ENCODE results near the gene POLR2J.

The POLR2J gene

DNA sequence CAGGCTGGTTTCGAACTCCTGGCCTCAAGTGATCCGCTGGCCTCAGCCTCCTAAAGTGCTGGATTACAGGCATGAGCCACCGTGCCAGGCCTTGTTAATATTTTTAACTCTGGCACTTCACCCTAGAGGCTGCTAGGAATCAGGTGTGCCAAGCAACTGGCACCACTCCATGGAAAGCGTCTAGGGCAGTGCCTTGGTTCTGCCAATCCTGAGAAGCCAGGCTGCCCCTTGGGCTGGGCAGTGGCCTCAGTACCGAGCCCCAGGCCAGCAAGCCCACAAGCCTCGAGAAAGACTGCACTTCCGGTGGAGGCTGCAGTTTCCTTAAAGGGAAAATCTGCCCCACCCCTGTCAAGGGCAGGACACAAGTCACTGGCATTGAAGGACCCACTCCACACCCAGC is 25.4 kb downstream of the POLR2J start:
- Histone ChIP-seq H3K79me1 (replicated peaks; ENCODE audit: low read length, poor library complexity, severe bottlenecking) (peaks cover 2% of the 10 kb centered on the region), H2BK120ac (ENCODE audit: low read depth, low read length) (no peak overlapping the region), H2BK15ac (ENCODE audit: low read depth, poor library complexity, severe bottlenecking) (no peak overlapping the region), H4K91ac (ENCODE audit: low read length) (no peak overlapping the region), H2AFZ (ENCODE audit: low read depth, low read length) (no peak overlapping the region), H3K27me3 (ENCODE audit: control insufficient read depth in 1 of 2, insufficient read depth in 1 of 2, low read length in 2 of 2) (no peaks in the 10 kb centered on the region), H3K18ac (ENCODE audit: low read depth in 1 of 2, low read length in 2 of 2) (no peak overlapping the region), H3K4ac (ENCODE audit: low read depth in 1 of 2, low read length in 2 of 2) (no peak overlapping the region), H3K4me3 (ENCODE audit: insufficient read depth in 1 of 2, low read depth in 1 of 2, low read length in 2 of 2) (no peak overlapping the region), H2AK5ac (ENCODE audit: low read length, severe bottlenecking) (no peak overlapping the region), H3K23ac (ENCODE audit: low read length in 2 of 2) (no peak overlapping the region), H3K14ac (ENCODE audit: low read length in 2 of 2) (no peak overlapping the region), H4K8ac (ENCODE audit: low read length) (no peak overlapping the region), H3K4me1 (ENCODE audit: control insufficient read depth, insufficient read depth, low read depth, low read length) (peaks cover 4% of the 10 kb centered on the region), H3K9ac (ENCODE audit: low read length) (no peak overlapping the region), H2BK12ac (ENCODE audit: low read length in 2 of 2) (no peak overlapping the region), H2BK5ac (ENCODE audit: low read depth, low read length, poor library complexity, severe bottlenecking) (no peak overlapping the region), H3K4me2 (ENCODE audit: low read length, poor library complexity, severe bottlenecking) (no peak overlapping the region), H3K9me3 (ENCODE audit: control insufficient read depth, low read length) (no peaks in the 10 kb centered on the region), H3K27ac (ENCODE audit: low read length, poor library complexity, severe bottlenecking) (no peak overlapping the region), H3K36me3 (ENCODE audit: control insufficient read depth in 1 of 2, insufficient read depth in 2 of 2, low read depth in 1 of 2, low read length in 2 of 2) (peaks cover 22 to 30% of the 10 kb centered on the region in 2 experiments)
- DNase-seq, result no peak
- 92% methylated on average over 7 of the region's 7 CpGs for WGBS

DNA sequence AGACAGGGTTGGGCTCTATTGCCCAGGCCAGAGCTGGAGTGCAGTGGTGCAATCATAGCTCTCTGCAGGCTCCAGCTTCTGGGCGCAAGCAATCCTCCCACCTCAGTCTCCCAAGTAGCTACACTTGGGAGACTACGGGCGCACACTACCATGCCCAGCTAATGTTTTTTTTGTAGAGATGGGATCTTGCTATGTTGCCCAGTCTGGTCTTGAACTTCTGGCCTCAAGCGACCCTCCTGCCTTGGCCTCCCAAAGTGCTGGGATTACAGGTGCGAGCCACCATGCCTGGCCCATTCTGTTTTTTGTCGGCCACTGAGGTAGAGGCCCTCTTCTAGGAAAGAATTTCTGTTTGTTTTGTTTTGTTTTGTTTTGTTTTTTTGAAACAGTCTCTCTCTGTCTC is 26.3 kb downstream of the POLR2J start:
- H3K18ac ChIP-seq (ENCODE audit: low read depth in 1 of 2, low read length in 2 of 2), result no peak overlapping the region
- H2AFZ ChIP-seq (ENCODE audit: low read depth, low read length), result no peak overlapping the region
- no peak overlapping the region for H4K8ac ChIP-seq (ENCODE audit: low read length)
- no peak for DNase-seq
- no peak overlapping the region for H2BK120ac ChIP-seq (ENCODE audit: low read depth, low read length)
- peaks cover 11% of the 10 kb centered on the region for H3K4me1 ChIP-seq (ENCODE audit: control insufficient read depth, insufficient read depth, low read depth, low read length)
- no peak overlapping the region for H3K4ac ChIP-seq (ENCODE audit: low read depth in 1 of 2, low read length in 2 of 2)
- no peak overlapping the region for H2BK12ac ChIP-seq (ENCODE audit: low read length in 2 of 2)
- no peak overlapping the region for H2BK15ac ChIP-seq (ENCODE audit: low read depth, poor library complexity, severe bottlenecking)
- no peak overlapping the region for H3K4me3 ChIP-seq (ENCODE audit: insufficient read depth in 1 of 2, low read depth in 1 of 2, low read length in 2 of 2)
- 79% methylated on average over 5 of the region's 6 CpGs for WGBS
- no peak overlapping the region for H3K14ac ChIP-seq (ENCODE audit: low read length in 2 of 2)
- no peaks in the 10 kb centered on the region for H3K27me3 ChIP-seq (ENCODE audit: control insufficient read depth in 1 of 2, insufficient read depth in 1 of 2, low read length in 2 of 2)
- no peak overlapping the region for H2BK5ac ChIP-seq (ENCODE audit: low read depth, low read length, poor library complexity, severe bottlenecking)
- no peak overlapping the region for H3K27ac ChIP-seq (ENCODE audit: low read length, poor library complexity, severe bottlenecking)
- H3K79me1 ChIP-seq (replicated peaks; ENCODE audit: low read length, poor library complexity, severe bottlenecking), result no peaks in the 10 kb centered on the region
- H3K23ac ChIP-seq (ENCODE audit: low read length in 2 of 2), result no peak overlapping the region
- peaks cover 18 to 22% of the 10 kb centered on the region in 2 experiments for H3K36me3 ChIP-seq (ENCODE audit: control insufficient read depth in 1 of 2, insufficient read depth in 2 of 2, low read depth in 1 of 2, low read length in 2 of 2)
- H3K9ac ChIP-seq (ENCODE audit: low read length), result no peak overlapping the region
- H4K91ac ChIP-seq (ENCODE audit: low read length), result no peak overlapping the region
- no peak overlapping the region for H2AK5ac ChIP-seq (ENCODE audit: low read length, severe bottlenecking)
- no peaks in the 10 kb centered on the region for H3K9me3 ChIP-seq (ENCODE audit: control insufficient read depth, low read length)
- H3K4me2 ChIP-seq (ENCODE audit: low read length, poor library complexity, severe bottlenecking), result no peak overlapping the region

DNA sequence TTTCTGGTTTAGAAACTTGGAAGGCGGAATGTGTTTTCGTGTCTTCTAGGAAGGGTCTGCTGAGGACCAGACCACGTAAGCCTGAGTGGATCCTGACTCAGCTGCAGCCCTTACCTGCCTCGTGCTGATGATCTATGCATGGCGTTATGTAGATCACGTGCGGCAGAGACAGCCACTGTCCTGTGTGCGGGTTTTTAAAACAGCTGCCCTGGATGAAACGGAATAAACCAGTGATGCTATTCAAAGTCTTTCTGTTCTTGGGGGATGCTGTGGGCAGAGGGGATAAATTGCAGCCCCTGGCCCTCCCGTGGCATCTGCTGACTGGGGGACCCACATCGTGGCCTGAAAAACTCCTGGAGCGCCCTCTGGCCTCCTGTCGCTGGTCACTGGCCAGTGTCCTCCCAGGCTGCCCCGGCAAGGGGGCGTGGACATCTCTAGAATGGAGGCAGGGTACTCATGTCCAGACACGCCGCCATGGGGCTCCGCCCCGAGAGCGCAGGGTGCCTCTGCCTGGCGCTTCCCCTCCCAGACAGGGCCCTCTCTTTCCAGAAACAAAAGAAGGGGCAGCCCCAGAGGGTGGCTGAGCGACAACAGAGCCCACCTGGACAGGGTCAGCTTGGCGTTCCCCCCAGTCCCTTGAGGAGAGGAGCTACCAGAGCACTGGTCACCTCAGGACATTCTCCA is 27.2 kb downstream of the POLR2J start:
- Histone ChIP-seq H3K23ac (ENCODE audit: low read length in 2 of 2) (no peak overlapping the region), H3K18ac (ENCODE audit: low read depth in 1 of 2, low read length in 2 of 2) (no peak overlapping the region), H2BK120ac (ENCODE audit: low read depth, low read length) (no peak overlapping the region), H3K9me3 (ENCODE audit: control insufficient read depth, low read length) (no peaks in the 10 kb centered on the region), H3K4me3 (ENCODE audit: insufficient read depth in 1 of 2, low read depth in 1 of 2, low read length in 2 of 2) (peak overlapping the region in 1 of 2 experiments; percentile 55), H3K9ac (ENCODE audit: low read length) (peak overlapping the region; percentile 48), H3K4me2 (ENCODE audit: low read length, poor library complexity, severe bottlenecking) (no peak overlapping the region), H4K8ac (ENCODE audit: low read length) (no peak overlapping the region), H2AFZ (ENCODE audit: low read depth, low read length) (no peak overlapping the region), H3K79me1 (replicated peaks; ENCODE audit: low read length, poor library complexity, severe bottlenecking) (no peaks in the 10 kb centered on the region), H2AK5ac (ENCODE audit: low read length, severe bottlenecking) (no peak overlapping the region), H3K14ac (ENCODE audit: low read length in 2 of 2) (no peak overlapping the region), H4K91ac (ENCODE audit: low read length) (peak overlapping the region; percentile 9), H2BK12ac (ENCODE audit: low read length in 2 of 2) (no peak overlapping the region), H3K36me3 (ENCODE audit: control insufficient read depth in 1 of 2, insufficient read depth in 2 of 2, low read depth in 1 of 2, low read length in 2 of 2) (peaks cover 18 to 26% of the 10 kb centered on the region in 2 experiments), H2BK5ac (ENCODE audit: low read depth, low read length, poor library complexity, severe bottlenecking) (no peak overlapping the region), H3K27ac (ENCODE audit: low read length, poor library complexity, severe bottlenecking) (no peak overlapping the region), H3K27me3 (ENCODE audit: control insufficient read depth in 1 of 2, insufficient read depth in 1 of 2, low read length in 2 of 2) (no peaks in the 10 kb centered on the region), H3K4ac (ENCODE audit: low read depth in 1 of 2, low read length in 2 of 2) (no peak overlapping the region), H2BK15ac (ENCODE audit: low read depth, poor library complexity, severe bottlenecking) (no peak overlapping the region), H3K4me1 (ENCODE audit: control insufficient read depth, insufficient read depth, low read depth, low read length) (peaks cover 16% of the 10 kb centered on the region)
- WGBS, result 88% methylated on average over 23 of the region's 23 CpGs
- no peak for DNase-seq

DNA sequence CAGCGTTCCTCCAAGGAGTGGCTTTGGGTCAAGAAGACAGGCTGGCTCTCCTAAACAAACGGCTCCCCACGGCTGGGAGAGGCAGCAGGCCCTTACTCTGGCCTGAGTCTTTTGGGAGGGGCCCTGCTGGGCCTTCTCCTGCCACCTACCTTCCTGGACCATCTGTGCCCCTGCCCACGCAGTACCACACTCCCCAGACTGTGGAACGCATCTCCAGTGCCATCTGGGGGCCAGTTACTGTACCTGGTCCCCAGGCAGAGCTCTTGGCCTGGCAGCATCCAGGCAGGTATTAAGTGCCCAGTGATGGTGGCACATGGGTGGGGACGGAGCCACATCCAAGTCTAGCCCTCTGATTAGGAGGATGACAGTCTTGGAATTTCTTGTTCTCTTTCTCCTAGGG is 28.5 kb downstream of the POLR2J start:
- DNase-seq, result no peak
- Histone ChIP-seq H4K8ac (ENCODE audit: low read length) (no peak overlapping the region), H3K4me2 (ENCODE audit: low read length, poor library complexity, severe bottlenecking) (no peak overlapping the region), H3K9me3 (ENCODE audit: control insufficient read depth, low read length) (no peaks in the 10 kb centered on the region), H2BK12ac (ENCODE audit: low read length in 2 of 2) (no peak overlapping the region), H3K4me3 (ENCODE audit: insufficient read depth in 1 of 2, low read depth in 1 of 2, low read length in 2 of 2) (no peak overlapping the region), H2AK5ac (ENCODE audit: low read length, severe bottlenecking) (no peak overlapping the region), H2BK15ac (ENCODE audit: low read depth, poor library complexity, severe bottlenecking) (no peak overlapping the region), H3K23ac (ENCODE audit: low read length in 2 of 2) (no peak overlapping the region), H4K91ac (ENCODE audit: low read length) (no peak overlapping the region), H2AFZ (ENCODE audit: low read depth, low read length) (no peak overlapping the region), H3K27me3 (ENCODE audit: control insufficient read depth in 1 of 2, insufficient read depth in 1 of 2, low read length in 2 of 2) (no peaks in the 10 kb centered on the region), H3K14ac (ENCODE audit: low read length in 2 of 2) (no peak overlapping the region), H2BK5ac (ENCODE audit: low read depth, low read length, poor library complexity, severe bottlenecking) (no peak overlapping the region), H3K79me1 (replicated peaks; ENCODE audit: low read length, poor library complexity, severe bottlenecking) (no peaks in the 10 kb centered on the region), H3K36me3 (ENCODE audit: control insufficient read depth in 1 of 2, insufficient read depth in 2 of 2, low read depth in 1 of 2, low read length in 2 of 2) (peaks cover 17 to 25% of the 10 kb centered on the region in 2 experiments), H3K27ac (ENCODE audit: low read length, poor library complexity, severe bottlenecking) (no peak overlapping the region), H2BK120ac (ENCODE audit: low read depth, low read length) (no peak overlapping the region), H3K18ac (ENCODE audit: low read depth in 1 of 2, low read length in 2 of 2) (no peak overlapping the region), H3K9ac (ENCODE audit: low read length) (no peak overlapping the region), H3K4ac (ENCODE audit: low read depth in 1 of 2, low read length in 2 of 2) (no peak overlapping the region), H3K4me1 (ENCODE audit: control insufficient read depth, insufficient read depth, low read depth, low read length) (peaks cover 19% of the 10 kb centered on the region)
- WGBS, result 94% methylated on average over 6 of the region's 6 CpGs
